EL (cell line): ENCODE results near the gene KIAA1217.
A peak's percentile ranks its signal among the peaks of the same experiment; 100 is the strongest.
"Not testable (repeated sequence)": the region's sequence is repeated elsewhere in the genome, so short reads cannot be mapped to it uniquely, and the experiment has no call there.

Experiments
- DNase-seq: peaks from one replicate; pipeline ENCODE4 v3.0.0-alpha.2; 2016

Gene KIAA1217

DNA sequence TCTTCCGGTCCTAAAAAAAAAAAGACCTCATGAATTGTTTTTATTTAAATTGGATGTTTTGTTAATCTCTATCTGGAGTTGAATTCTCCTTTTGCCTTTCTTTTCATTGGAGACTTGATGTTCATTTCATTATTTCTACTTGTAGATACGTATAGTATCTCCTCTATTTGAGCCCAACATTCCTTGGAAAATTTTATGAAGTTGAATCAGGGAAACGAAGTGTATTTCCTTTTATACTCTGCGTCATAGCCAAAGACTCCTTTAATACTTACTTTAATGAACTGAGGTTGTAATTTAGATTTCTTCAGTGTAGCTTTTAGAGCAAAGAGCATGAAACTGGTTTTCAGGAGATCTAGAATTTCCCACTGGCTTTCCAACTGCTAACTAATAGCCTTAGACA, 132.4 kb downstream of the KIAA1217 start:
- DNase-seq, result peak; percentile 31

DNA sequence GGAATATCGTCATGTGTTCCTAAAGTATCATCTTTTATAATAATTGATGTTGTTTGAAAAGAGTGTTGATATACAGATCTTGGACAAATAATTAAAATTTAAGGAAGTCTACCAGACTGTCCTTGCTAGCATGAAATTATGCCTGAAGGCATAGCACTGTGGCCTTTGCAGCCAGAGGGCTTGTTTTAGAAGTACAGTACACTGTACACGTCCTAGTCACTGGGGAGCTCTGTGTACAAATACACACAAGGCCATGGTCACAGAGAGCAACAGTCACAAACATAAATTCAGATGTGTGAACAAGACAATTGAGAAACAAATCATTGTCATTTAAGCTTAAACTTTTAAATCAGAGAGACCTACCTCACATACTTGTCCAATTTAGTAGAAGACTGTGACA, 133.0 kb downstream of the KIAA1217 start:
- DNase-seq, result peak; percentile 9

DNA sequence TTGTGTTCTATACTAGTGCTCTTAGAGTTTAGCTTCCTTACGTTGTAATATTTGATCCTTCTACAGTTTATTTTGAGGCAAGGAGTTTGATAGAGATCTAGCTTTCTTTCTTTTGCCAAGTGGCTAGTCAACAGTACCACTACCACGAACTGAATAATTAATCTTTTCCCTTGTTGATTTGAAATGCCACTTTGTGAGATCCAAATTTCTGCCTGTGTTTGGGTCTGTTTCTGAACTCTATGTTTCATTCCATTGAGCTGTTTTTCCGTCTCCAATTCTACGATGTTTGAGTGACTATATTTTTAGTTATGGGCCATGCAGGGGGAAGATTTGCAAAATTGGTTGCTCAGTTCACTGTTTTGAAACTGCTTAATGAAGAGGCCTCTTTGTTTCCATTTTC, 134.7 kb downstream of the KIAA1217 start:
- DNase-seq, result peak; percentile 5

DNA sequence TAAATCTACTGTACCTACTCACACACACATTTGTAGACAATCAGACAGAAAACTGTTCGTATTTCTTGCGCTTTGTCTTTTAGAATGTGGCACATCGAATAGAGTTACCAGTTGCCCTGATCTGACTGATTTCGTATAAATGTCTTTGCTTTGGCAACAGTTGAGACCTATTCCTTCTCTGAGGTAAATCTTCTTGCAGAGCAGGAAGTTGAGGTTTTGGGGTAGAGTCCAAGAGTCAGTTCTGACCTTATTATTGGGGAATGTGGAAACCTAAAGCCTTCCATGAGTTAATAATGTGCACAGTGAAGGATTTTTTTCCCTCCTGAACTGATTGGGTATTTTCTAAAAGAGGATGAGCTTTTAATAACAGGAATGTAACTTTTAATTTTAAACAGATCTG, 135.3 kb downstream of the KIAA1217 start:
- peak; percentile 97 for DNase-seq

DNA sequence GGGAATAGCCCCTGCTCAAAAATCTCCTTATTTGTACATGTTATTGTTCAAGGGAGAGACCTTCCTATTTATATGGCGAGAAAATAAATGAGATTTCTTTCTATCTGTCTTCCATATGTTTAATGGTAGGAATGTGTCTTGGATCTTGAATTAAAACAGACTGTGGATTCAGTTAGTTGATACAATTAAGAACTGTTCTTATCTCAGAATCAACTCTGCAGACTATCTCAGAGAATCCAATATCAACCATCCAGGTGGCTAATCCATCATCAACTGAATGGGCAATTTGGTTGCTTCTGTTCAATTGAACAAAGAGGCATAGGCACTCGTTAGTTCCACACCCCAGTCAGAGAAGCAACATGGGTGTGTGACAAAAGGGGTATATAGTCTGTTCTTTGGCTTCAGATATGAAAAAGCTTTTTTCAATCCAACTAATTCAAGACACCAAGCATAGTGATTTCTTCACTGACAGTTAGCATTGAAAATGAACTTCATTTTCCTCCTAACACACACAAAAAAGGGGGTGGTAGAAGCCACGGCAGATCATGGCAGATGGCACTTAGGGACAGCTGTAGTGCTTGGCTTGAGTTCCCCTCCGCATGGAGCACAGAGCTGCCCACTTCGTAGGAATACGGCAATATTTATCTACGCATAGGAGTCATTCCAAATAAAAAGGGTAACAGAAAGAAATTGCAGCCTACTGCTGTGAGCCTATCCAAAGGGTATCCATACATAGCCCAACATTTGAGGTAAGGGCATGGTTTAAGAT, 135.9 kb downstream of the KIAA1217 start:
- DNase-seq, result no peak

DNA sequence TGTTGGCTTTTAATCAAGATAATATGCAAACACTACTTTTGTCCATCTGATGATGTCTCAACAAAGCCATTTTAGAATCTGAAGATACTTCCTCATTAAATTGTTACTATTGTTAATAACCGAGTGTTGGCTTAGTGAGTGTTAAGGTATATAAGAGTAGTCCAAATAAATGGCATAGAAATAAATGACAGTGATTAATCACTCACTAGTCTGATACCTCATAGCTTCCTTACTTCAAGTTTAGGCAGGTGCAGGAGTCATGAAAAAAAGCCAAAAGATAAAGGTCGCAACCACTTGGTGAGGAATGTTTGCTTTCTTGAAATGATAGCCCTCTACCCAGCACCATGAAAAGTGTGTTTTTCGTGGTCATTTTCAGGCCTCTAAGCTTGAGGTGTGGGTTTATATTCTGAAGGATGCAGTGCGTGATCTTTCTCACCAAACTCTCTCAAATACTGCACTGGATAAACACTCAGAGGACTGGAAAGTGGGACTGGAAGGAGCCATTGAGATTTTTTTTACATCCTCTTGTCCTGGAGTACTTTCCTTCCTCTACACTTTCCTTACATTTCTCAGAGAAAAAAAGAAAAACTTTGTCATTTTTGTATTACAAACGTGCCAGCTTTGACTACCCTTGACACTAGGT, 138.1 kb downstream of the KIAA1217 start:
- DNase-seq, result no peak

DNA sequence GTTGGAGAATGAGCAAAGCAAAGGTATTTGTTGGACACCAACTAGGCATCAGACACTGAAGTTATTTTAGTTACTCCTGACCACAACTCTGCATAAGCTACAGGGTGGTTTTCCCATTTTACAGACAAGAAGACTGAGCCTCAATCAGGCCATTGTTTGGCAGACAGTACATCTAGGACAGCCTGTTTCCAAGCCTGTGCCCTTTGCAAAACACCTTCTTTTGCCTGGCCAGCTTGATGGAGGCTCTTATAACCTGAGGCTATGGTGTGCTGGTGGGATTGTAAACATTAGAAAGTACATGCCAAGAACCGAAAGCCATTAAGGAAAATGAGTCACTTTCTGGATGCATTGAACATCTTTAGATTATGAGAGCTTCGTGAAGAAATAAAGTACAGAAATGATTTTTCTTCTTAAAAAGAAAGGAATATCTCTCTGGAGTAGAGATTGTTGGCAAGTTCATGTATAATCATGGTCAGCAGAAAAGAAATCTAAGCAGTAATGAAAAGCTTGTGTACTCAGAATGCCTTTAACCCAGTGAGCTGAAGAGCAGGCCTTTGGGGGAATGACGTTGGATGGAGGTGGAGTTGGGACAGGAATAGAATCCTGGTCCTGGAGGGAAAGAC, 140.6 kb downstream of the KIAA1217 start:
- peak; percentile 76 for DNase-seq

DNA sequence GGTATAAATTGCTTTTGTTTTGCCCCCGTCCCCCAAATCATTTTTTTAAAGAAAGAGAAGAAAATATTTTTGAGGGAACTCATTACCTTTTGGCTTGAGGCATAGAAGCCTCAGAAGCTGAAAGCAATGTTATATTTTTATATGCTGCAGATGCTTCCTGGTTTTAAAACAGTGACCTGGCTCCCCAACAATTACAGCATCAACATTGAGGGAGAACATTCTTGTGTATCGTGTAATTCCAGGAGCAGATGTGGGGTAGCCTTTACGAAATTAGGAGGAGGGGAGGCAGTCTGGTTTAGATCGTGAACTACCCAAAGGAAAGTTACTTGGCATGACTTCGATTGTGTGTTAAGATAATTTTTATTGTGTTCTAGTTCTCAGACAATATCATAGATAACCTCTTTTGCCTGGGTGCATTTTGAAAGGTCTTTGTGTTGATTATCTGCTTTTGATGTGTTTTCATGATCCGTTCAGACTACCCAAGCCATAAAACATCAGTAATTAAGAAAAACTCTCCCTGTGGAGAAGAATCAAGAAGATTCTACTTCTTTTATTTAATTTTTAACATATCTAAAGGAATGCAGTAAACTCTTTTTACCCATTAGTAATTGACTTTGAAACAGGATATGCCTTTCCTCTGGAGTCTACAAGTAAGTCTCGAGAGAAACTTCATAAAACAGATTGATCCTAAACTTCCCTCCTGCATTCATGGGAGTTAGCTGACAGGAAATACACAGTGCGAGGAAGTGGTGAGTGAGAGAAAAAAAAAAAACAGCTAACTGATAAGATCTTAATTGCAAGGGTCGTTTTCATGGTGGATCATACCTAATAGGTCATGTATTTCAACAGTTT, 141.4 kb downstream of the KIAA1217 start:
- peak; percentile 65 for DNase-seq

DNA sequence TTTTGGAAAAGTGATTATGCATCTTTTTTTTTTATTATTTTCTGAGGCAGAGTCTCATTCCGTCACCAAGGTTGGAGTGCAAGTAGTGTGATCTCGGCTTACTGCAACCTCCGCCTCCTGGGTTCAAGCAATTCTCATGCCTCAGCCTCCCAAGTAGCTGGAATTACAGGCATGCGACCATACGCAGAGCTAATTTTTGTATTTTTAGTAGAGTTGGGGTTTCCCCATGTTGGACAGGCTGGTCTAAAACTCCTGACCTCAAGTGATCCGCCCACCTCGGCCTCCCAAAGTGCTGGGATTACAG, 141.9 kb downstream of the KIAA1217 start:
- DNase-seq, result not testable (repeated sequence)

DNA sequence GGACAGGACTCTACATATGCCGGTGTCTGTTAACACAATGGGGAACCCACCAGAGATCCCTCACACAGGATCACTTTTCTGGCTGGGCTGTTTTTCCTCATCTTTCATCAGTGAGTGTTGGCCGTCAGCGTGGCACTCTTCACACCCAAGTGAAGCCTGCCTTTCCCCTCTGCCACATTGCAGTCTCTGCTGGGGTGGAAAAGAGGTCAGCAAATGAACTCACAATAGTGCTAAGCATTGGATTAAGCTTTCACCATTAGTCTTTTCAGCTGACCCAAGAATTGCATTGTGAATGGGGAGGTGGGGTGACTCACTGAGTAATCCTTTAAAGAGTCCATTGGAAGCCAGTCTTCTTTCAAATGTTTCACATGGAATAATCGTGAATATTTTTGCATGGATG, 143.0 kb downstream of the KIAA1217 start:
- no peak for DNase-seq

DNA sequence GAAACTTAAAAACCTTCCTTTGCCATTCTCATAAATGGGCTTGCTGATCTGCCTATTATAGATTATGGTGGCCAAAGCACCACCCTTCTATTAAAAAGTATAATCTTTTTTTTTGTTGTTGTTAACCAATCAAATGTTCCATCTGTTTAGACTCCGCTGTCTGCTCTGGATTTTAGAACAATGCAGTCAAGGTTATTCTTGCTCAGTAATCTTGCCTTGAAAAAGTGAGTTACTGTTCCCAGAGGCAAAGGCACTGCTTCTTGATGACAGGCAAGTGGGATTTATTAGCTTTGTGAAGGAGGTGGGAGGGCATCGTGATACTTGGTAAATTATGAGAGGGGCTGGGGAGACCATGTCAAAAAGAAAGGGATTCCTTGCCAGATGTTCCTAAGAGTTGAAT, 143.5 kb downstream of the KIAA1217 start:
- no peak for DNase-seq

DNA sequence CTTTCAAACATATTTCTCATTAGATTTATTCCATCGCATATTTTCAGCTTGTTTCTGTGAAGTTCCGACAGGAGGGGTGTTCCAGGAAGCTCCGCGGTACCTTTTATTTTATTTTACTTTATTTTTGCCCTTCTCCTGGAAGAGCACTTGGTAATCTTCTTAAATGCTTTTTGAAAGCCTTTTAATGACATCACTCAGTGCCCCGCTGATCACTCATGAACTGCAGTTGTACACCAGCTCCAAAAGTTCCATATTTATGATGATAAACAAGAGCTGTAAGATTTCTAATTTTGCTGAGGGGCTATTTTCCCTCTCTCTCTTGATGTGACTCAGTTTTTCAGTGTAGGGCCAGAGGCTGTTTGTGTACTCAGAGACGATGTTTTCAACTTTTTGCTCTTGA, 144.4 kb downstream of the KIAA1217 start:
- no peak for DNase-seq

DNA sequence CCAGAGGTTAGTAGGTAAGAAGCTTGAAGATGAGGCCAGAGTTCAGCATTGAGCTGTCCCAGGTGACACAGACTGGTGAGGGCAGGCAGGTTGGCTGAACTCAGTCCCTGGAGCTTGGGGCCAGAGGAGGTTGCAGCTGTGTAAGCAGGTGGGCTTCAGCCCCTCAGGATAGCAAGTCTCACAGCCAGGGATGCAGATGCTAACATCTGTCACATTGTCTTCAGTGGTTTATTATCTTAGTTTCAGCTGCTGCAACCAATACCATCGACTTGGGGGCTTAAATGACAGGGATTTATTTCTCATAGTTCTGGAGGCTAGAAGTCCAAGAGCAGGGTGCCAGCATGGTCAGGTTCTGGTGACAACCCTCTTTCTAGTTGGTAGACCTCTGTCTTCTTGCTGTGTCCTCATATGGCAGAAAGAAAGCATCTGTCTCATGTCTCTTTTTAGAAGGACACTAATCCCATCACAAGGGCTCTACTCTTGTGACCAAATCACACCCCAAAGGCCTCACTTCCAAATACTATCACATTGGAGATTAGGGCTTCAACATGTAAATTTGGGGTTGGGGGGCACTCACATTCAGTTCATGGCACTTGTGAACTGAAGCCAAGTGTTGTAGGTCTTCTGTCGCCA, 146.2 kb downstream of the KIAA1217 start:
- no peak for DNase-seq

DNA sequence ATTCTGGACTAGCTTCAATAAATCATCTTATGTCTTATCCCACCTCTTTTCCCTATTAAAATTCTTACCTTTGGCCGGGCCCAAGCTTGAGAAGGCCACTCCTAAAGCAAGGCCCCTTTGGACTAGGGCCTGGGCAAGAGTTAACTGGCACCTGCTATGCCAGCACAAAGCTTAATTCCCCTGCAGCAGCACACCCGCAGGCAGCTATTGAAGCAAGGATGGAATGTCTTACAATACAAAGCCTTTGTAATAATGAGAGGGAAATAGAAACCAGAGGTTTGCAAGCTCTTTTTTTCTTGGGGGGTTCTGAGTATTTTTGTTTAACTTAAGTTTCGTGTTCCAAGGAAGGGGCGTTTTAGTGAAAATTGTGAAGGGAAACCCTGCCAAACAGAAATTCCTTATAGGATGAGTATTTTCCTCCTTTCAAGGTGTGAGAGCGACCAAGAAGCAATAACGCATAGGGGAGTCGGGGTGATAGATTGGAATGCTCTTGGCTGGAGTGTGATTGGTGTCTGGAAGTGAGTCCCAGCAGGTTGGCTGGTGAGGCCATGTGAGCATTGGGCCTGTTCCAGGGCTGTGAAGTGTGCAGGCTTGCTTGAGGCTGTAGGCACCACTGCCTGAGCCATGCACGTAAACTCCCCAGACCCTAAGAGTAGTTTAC, 148.5 kb downstream of the KIAA1217 start:
- DNase-seq, result no peak

DNA sequence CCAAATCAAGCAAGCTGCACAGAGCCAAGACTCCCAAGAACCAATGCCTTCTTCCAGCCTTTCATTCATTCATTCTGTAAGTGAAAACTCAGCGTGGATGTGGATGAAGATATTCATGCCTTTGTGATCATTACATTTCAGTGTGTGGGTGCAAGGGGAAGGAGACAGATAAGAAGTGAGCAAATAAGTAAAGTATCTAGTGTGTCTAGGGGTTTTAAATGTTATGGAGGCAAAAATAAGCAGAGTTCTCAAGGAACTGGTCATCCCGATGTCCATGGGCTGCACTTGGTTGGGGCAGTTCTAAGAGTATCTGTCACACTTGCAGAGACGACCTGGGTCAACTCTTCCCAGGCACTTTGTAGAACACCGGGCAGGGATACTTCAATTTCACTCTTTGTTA, 149.1 kb downstream of the KIAA1217 start:
- no peak for DNase-seq

DNA sequence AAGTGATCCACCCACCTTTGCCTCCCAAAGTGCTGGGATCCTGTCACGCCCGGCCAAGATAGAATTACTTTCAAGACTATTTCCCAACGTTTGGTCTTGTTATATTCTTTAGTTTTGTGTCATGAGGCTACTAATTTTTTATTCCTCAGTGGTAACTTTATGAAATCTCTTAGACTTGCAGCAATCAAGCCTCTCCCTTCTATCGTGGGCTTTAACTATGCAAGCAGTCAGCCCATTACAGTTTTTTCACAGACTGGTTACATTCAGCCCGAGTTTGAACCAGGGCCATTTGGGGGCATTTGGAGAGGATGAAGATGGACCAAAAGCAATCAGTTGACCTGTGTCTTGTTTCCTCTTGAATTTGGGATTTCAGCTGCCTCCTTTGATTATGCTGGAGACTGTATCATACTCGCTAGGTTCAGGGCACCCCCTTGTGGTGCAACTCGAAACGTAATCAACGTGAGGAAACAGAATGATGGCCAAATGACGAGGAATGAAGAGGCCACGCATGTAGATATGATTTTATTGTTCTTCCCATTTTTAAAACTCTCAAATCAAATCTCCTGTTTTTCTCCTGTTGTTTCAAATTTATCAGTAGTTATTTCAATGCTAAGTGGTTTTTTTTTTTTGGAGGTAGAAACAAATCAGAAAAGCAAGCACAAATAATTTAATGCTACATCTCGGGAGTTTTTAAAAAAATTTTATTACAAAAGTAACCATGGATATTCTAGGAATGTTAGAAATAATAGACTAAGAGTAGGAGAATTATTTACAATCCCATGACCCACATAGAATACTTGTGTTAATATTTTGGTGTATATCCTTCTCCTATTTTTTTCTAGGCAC, 151.6 kb downstream of the KIAA1217 start:
- peak; percentile 67 for DNase-seq

DNA sequence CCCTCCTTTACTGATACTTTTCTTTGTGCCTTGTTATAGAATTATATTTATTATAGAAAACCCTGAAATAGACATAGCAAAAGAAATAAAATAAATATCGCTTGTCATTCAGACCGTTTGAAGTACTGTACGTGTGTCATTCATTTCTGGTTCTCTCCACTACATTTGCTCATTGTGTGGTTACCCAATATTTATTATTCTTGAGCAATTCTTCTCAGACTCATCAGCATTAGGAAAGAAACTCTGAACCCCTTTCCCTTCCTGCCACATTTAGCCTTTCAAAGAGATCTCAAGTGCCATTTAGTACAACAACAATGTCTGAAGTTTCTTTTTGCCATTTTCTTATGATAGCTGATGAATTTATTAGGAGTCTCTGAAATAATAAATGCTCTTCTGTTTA, 154.1 kb downstream of the KIAA1217 start:
- peak; percentile 13 for DNase-seq

DNA sequence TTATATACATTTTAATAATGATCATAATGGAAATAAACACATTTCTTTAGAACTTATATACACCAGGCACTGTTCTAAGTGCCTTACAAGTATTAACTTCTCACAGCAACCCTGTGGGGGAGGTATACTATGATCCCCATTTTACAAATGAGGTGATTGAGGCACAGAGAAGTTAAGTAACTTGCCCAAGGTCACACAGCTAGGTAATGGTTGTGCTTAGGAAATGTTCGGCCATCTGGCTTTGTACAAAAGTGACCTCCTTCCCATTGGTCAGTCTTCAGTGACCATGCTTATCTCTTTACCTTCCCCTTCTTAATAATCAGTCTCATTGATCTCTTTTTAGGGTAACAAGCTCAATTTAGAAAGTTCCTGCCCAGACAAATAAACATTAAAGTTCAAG, 158.8 kb downstream of the KIAA1217 start:
- DNase-seq, result no peak

DNA sequence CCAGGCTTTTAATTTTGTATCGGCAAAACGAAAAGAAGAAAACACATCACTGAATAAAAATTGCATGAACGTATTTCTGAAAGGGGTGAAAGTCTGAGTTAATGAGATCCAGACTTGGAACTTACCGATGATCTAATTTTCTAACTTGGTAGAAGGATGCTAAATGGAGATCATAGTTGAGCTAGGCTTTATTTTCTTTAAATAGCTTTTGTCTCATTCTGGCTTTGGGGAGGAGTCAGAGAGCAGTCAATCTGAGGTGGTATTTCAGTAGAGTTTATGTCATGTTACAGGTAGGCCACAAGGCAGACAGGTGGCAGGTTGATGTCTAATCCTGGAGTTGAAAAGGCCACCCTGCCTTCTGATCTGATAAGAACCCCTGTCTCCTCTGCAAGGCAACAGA, 161.9 kb downstream of the KIAA1217 start:
- DNase-seq, result no peak

DNA sequence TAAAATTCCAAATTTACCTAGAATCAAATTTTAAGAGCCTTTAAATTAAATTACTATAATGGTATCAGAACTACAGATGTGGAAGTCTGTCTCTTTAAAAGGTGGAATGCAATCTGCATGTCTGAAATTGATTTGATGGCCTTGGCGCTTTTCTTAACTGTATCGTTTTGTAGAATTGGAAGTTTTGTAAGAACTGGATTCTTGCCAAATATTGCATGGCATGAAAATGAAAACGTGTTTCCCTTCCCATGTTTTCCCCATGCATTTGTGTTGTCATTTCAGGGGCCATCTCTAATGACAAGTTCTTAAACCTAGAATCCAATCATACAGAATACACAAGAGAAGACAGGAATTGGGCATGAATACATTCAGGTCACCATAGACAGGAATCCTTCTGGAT, 162.5 kb downstream of the KIAA1217 start:
- DNase-seq, result no peak

DNA sequence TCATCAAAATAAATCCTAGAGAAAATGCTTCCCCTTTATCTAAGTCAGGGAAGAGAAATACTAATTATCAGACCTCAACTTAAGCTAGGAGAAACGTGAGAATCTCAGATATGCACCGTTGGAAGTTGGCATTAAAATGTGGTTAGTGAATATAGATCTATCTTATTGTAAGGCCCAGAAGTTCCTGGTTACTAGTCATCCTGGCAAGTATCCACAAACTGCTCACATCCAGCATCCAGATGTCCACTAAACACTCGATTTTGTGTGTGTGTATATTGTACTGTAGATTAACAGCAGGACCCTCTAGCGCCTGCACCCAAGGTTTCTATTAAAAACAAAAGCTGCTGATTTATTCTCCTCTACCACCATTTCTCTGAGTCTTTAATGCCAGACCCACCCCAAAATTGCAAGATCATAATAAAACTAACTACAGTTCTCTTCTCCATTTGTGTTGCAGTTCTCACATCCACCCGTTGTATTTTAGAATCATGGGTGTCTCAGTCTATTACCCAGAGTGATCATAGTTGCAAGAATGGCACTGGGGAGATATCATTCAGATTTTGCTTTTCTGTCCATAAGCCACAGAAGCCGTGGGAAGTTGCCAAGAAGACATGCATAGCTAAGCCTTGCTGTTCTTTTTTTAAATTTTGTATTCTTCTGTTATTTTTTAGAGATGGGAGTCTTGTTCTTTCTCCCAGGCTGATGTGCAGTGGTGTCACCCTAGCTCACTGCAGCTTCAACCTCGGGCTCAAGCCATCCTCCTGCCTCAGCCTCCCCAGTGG, 165.4 kb downstream of the KIAA1217 start:
- peak; percentile 48 for DNase-seq
